ENCODE data around the gene SLC38A6. TPM values are rescaled to one million over a fixed set of nuclear protein-coding genes. Genes with fewer than 3 reads are reported as not detected.

Gene SLC38A6
- total and polyA plus RNA-seq, 5 donors, result 5.4 to 9.1 (median 6.1) TPM

DNA sequence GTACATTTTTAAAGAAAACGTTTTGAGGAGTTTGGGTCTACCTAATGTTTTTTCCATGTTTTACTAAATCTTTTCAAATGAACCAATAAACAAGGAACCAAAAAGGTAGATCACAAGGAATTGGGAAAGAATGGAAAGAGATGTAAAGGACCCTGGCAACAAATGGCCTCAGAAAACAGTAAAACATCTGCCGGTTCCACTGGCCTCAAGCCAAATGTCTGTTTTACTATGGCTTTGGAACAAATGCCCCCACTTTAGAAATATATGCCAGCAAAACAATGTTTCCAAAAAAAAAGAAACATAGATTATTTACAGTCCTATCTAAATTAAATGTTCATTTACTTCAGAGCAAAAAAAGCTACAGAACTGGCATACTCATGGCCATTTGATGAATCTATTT lies 3.2 kb upstream of the SLC38A6 start:
- ATAC-seq (no peak), DNase-seq (no peak)
- Histone ChIP-seq H3K9me3 (ENCODE audit: control insufficient read depth, low read length) (no peaks in the 10 kb centered on the region), H3K27me3 (ENCODE audit: control insufficient read depth, insufficient read depth) (no peaks in the 10 kb centered on the region), H3K27ac (ENCODE audit: low read length) (no peak overlapping the region), H3K4me3 (ENCODE audit: low read length) (no peak overlapping the region), H3K4me1 (ENCODE audit: control insufficient read depth, insufficient read depth, low read length) (peaks cover 3% of the 10 kb centered on the region)
- intact Hi-C loops (cut with DNase I), result no loop called here
- WGBS, result 55% methylated on average over 2 of the region's 2 CpGs

DNA sequence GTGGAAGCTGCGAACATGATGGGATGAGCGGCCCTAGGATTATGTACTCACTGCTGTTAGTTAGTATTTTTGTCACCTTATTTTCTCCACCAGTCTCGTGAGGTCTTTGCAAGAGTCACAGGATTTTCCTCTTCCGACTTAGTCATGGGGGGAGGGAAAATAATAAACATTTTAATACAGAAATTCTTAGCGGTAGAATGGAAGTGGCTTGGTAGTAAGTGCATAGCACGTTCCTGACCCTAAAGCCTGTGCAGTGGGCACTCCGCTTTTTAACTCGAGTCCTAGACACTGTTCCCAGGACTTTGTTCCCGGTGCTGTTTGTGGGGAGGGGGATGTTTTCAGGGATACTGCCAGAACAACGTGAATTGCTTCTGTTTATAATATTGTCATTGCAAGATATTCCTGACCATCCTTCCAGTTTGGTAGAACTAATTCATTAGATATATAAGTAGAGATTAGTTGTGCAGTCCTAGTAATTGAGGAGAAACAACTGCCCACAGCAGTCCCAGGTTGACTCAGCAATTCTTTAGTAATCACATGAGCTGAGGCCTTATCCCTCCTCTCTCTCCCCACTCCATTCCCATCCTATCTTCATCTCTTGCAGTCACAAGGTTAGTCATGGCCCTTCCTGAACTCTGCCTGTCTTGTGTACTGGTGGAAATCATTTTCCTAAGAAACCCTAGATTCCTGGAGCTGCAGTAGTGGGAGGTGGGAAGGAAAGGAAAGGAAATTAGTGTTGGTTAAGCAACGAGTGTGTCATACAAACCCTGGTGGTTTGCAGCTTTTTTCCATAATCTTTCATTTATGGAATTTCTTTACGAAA lies 799 bp downstream of the SLC38A6 start:
- 10% methylated on average over 12 of the region's 12 CpGs for WGBS
- ATAC-seq (no peak), DNase-seq (no peak)

DNA sequence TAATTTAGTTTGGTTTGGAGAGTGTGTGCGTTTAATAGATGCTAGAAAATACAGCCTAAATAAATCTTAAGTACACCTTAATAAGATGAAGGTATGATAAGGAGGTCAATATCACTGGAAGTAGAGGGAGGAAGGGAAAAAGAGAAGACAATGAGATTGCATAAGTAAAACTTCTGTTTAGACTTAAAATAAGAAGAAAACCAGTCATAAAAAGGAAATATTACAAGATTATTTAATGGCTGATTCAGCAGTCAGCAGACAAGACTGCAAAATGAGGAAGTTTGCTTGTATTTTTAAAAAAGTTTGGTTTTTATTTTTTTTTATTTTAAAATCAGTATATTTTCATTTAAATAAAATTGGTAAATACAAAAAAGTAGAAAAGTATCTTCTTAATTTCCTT lies 3.2 kb downstream of the SLC38A6 start:
- Histone ChIP-seq H3K27me3 (ENCODE audit: control insufficient read depth, insufficient read depth) (no peaks in the 10 kb centered on the region), H3K9me3 (ENCODE audit: control insufficient read depth, low read length) (no peaks in the 10 kb centered on the region), H3K4me1 (ENCODE audit: control insufficient read depth, insufficient read depth, low read length) (peaks cover 3% of the 10 kb centered on the region), H3K27ac (ENCODE audit: low read length) (no peak overlapping the region), H3K4me3 (ENCODE audit: low read length) (no peak overlapping the region)
- WGBS, result 88% methylated on average over 1 of the region's 1 CpG
- intact Hi-C loops (cut with DNase I), result no loop called here
- DNase-seq (no peak), ATAC-seq (no peak)

More for the DNA sequence above, 799 bp downstream of the SLC38A6 start:
- intact Hi-C loops (cut with DNase I), result no loop called here
- peak overlapping the region; percentile 91 for H3K4me3 ChIP-seq (ENCODE audit: low read length)
- peaks cover 3% of the 10 kb centered on the region for H3K4me1 ChIP-seq (ENCODE audit: control insufficient read depth, insufficient read depth, low read length)
- peak overlapping the region; percentile 87 for H3K27ac ChIP-seq (ENCODE audit: low read length)
- H3K27me3 ChIP-seq (ENCODE audit: control insufficient read depth, insufficient read depth), result no peaks in the 10 kb centered on the region
- no peaks in the 10 kb centered on the region for H3K9me3 ChIP-seq (ENCODE audit: control insufficient read depth, low read length)

DNA sequence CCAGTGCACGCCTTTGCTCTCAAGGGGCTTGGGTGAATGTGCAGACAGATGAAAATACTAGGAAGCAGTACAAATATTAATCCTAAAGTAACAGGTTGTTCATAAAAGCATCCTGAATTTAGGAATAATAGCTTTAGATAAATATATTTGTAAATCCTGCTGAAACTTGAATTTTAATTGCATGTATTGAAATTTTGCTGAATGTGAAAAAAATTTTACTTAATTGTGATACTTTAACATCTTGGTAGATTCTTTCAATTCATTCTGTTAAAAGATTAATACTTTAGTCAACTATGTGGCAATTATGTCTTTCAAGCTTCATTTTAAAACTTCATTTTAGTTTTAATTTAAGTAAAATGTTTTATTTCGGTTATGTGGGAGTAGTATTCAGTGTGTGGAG lies 5.5 kb downstream of the SLC38A6 start:
- Histone ChIP-seq H3K27ac (ENCODE audit: low read length) (no peak overlapping the region), H3K9me3 (ENCODE audit: control insufficient read depth, low read length) (no peaks in the 10 kb centered on the region), H3K27me3 (ENCODE audit: control insufficient read depth, insufficient read depth) (no peaks in the 10 kb centered on the region), H3K4me1 (ENCODE audit: control insufficient read depth, insufficient read depth, low read length) (peaks cover 3% of the 10 kb centered on the region), H3K4me3 (ENCODE audit: low read length) (no peak overlapping the region)
- 96% methylated on average over 2 of the region's 2 CpGs for WGBS
- ATAC-seq (no peak), DNase-seq (no peak)
- intact Hi-C loops (cut with DNase I), result no loop called here

DNA sequence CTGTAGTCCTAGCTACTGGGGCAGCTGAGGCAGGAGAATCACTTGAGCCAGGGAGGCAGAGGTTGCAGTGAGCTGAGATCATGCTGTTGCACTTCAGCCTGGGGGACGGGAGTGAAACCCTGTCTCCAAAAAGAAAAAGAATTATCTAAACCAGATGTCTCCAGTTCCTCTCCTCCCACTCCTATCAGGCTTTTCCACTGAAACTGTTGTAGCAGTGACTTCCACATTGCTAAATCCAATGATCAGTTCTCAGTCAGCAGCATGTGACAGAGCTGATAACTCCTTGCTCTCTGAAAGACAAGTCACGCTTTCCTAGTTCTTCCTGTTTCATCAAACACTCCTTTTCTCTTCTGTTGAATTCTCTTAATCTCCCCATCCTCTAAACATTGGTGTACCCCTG lies 8.6 kb downstream of the SLC38A6 start:
- WGBS, result 70% methylated on average over 2 of the region's 2 CpGs
- no peaks in the 10 kb centered on the region for H3K27me3 ChIP-seq (ENCODE audit: control insufficient read depth, insufficient read depth)
- H3K4me3 ChIP-seq (ENCODE audit: low read length), result no peak overlapping the region
- H3K27ac ChIP-seq (ENCODE audit: low read length), result no peak overlapping the region
- DNase-seq (no peak), ATAC-seq (no peak)
- H3K4me1 ChIP-seq (ENCODE audit: control insufficient read depth, insufficient read depth, low read length), result no peaks in the 10 kb centered on the region
- H3K9me3 ChIP-seq (ENCODE audit: control insufficient read depth, low read length), result no peaks in the 10 kb centered on the region
- intact Hi-C loops (cut with DNase I), result no loop called here

DNA sequence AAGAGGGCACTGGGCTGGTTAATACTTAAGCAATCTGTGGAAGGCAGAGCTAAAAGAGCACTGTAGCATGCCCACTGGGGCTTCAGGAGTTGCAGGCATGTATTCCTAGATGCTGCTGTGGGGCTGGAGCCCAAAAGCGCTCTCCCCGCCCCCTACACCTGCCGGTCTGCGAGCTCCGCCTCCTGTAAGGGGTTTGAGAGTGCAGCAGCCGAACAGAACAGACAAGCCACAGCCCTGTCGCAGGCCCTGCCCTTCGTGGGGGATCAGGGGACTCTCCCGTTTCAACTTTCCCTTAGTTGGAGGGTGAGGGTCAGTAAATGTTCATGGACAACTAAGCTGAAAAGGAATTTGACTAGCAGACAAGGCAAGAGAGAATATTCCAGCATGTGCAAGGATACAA lies 17.6 kb downstream of the SLC38A6 start:
- Histone ChIP-seq H3K27ac (ENCODE audit: low read length) (no peak overlapping the region), H3K4me3 (ENCODE audit: low read length) (no peak overlapping the region), H3K4me1 (ENCODE audit: control insufficient read depth, insufficient read depth, low read length) (no peaks in the 10 kb centered on the region), H3K9me3 (ENCODE audit: control insufficient read depth, low read length) (no peaks in the 10 kb centered on the region), H3K27me3 (ENCODE audit: control insufficient read depth, insufficient read depth) (no peaks in the 10 kb centered on the region)
- WGBS, result 94% methylated on average over 9 of the region's 9 CpGs
- ATAC-seq (no peak), DNase-seq (no peak)
- intact Hi-C loops (cut with DNase I), result no loop called here

DNA sequence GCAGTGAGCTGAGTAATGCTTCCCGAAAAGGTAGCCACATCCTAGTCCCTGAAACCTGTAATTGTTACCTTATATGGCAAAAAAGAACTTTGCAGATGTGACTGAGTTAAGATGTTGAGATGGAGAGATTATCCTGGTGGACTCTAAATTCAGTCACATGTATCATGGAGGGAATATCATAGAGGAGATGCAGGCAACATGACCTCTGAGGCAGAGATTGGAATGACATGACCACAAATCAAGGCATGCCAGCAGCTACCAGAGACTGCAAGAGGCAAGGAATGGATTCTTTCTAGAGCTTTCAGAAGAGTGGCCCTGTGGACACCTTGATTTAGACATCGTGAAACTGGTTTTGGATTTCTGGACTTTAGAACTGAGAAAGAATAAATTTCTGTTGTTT lies 18.5 kb downstream of the SLC38A6 start:
- intact Hi-C loops (cut with DNase I), result no loop called here
- no peaks in the 10 kb centered on the region for H3K9me3 ChIP-seq (ENCODE audit: control insufficient read depth, low read length)
- no peaks in the 10 kb centered on the region for H3K27me3 ChIP-seq (ENCODE audit: control insufficient read depth, insufficient read depth)
- H3K4me1 ChIP-seq (ENCODE audit: control insufficient read depth, insufficient read depth, low read length), result no peaks in the 10 kb centered on the region
- DNase-seq, result no peak
- 97% methylated on average over 2 of the region's 2 CpGs for WGBS
- H3K27ac ChIP-seq (ENCODE audit: low read length), result no peak overlapping the region
- H3K4me3 ChIP-seq (ENCODE audit: low read length), result no peak overlapping the region
- no peak for ATAC-seq

DNA sequence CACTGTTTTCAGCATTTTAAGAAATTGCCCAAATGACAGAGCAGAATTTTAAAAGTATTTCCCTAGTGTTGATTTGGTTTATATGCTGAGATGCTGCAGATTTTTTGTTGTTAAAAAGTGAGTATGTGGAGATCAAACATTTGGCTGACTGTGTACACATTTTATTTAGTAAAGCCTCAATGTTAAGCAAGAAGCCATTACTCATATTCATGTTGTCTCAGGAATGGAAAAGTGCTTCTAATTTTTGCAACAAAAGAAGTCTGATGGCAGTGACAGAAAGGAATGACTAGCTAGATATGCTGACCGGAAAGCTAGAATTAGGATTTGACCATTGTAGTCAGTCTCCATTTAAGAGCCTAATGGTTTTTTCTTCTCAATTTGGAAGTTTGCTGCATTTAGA lies 22.5 kb downstream of the SLC38A6 start:
- Histone ChIP-seq H3K4me1 (ENCODE audit: control insufficient read depth, insufficient read depth, low read length) (no peaks in the 10 kb centered on the region), H3K4me3 (ENCODE audit: low read length) (no peak overlapping the region), H3K27ac (ENCODE audit: low read length) (no peak overlapping the region), H3K9me3 (ENCODE audit: control insufficient read depth, low read length) (no peaks in the 10 kb centered on the region), H3K27me3 (ENCODE audit: control insufficient read depth, insufficient read depth) (no peaks in the 10 kb centered on the region)
- DNase-seq (no peak), ATAC-seq (no peak)
- intact Hi-C loops (cut with DNase I), result no loop called here
- WGBS, result 95% methylated on average over 1 of the region's 1 CpG

DNA sequence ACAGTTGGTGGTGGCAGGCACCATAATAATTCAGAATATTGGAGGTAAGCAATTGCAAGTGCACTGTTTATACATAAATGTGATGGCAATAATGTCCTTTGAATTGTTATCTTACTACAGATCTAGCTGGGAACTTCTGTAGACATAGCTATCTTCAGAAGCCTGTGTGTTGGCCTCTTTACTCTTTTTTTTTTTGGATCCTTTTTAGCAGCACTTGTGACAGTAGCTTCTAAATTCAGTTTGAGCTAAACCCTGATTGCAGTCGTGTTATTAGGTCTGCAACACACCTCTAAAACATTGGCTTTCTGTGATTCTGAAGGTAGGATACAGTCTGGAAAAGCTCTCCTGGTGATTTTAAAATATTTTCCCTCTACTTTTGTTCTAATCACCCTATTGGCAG lies 38.5 kb downstream of the SLC38A6 start:
- Histone ChIP-seq H3K4me1 (ENCODE audit: control insufficient read depth, insufficient read depth, low read length) (no peaks in the 10 kb centered on the region), H3K9me3 (ENCODE audit: control insufficient read depth, low read length) (no peaks in the 10 kb centered on the region), H3K27ac (ENCODE audit: low read length) (no peak overlapping the region), H3K4me3 (ENCODE audit: low read length) (no peak overlapping the region), H3K27me3 (ENCODE audit: control insufficient read depth, insufficient read depth) (no peaks in the 10 kb centered on the region)
- intact Hi-C loops (cut with DNase I), result no loop called here
- WGBS, result 58% methylated on average over 1 of the region's 1 CpG
- DNase-seq, result no peak
- no peak for ATAC-seq

DNA sequence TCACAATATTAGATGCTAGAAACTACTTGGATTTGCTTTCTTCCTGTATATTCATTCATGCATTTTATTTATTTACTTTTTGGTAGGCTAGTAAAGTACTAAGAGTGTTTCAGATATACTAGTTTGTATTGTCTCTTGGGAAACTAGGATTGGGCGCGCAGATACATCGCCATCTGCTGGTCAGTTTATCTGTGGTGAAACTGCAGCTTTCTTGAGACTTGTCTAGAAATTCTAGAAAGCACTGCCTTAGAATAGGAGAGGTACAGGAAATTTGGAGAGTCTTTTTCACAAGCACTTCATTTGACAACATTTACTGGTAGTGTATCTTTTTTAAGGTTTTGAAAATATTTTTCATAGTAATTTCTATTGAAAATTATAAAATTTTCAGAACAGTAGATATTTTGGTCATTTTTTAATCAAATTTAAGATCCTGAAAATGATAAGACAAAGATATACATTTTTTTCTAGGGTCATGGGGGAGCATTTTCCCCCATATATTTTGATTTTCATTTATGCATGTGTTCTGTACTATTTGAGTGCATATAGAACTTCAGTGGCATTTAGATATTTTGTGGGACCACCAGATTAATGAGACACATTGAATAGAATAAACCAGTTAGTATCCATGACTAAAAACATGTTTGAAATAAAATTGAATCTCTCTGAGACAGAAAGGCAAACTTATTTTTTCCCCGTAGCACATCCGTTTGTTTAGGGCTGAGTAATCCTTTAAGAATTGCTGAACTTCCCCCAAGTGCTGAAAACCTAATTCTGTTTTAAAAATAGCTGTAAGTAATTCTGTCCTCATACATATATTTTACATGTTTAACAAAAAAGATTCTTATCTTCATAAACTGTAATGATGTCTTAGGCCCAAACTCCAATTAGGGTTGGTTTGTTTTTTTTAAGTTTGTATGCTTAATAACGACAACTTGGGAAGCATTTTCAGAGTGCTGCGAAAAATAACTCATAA lies 44.5 kb downstream of the SLC38A6 start:
- H3K27me3 ChIP-seq (ENCODE audit: control insufficient read depth, insufficient read depth), result no peaks in the 10 kb centered on the region
- no peaks in the 10 kb centered on the region for H3K9me3 ChIP-seq (ENCODE audit: control insufficient read depth, low read length)
- intact Hi-C loops (cut with DNase I), result loop anchor here (5.0 to 10.0 kb wide), 3 partner anchors 229 to 401 kb away; no protein-coding TSS in a partner anchor
- no peaks in the 10 kb centered on the region for H3K4me1 ChIP-seq (ENCODE audit: control insufficient read depth, insufficient read depth, low read length)
- peak; percentile 26 to 69 (median 54) for DNase-seq
- WGBS, result 55% methylated on average over 7 of the region's 7 CpGs
- no peak overlapping the region for H3K4me3 ChIP-seq (ENCODE audit: low read length)
- H3K27ac ChIP-seq (ENCODE audit: low read length), result no peak overlapping the region
- ATAC-seq, result peak; percentile 41 to 59

DNA sequence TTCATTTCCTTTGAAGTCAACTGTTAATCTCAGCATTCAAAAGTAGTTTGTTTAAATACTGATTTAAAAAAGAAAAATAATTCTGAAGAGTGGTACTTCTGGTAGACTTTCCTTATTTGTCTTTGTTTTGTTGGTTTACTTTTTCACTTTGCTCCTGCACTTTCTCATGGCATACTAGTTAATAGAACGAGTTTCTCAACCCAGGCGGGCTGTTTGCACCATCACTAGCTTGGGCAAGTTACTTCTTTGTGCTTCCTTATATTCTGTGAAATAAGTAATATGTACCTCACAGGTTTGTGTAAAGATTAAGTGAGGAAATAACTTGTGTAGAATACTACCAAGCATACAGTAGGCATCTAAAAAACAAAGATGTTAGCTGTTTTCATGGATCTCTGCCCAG lies 45.5 kb downstream of the SLC38A6 start:
- H3K27ac ChIP-seq (ENCODE audit: low read length), result no peak overlapping the region
- H3K9me3 ChIP-seq (ENCODE audit: control insufficient read depth, low read length), result no peaks in the 10 kb centered on the region
- DNase-seq, result no peak
- no peak for ATAC-seq
- no peaks in the 10 kb centered on the region for H3K27me3 ChIP-seq (ENCODE audit: control insufficient read depth, insufficient read depth)
- H3K4me3 ChIP-seq (ENCODE audit: low read length), result no peak overlapping the region
- H3K4me1 ChIP-seq (ENCODE audit: control insufficient read depth, insufficient read depth, low read length), result no peaks in the 10 kb centered on the region
- intact Hi-C loops (cut with DNase I), result loop anchor here (5.0 to 10.0 kb wide), 3 partner anchors 228 to 402 kb away; no protein-coding TSS in a partner anchor
- 91% methylated on average over 2 of the region's 2 CpGs for WGBS
